Left colon (tissue), 2 donors: ENCODE data around the gene SAMD14. TPM values are rescaled to one million over a fixed set of nuclear protein-coding genes. Genes with fewer than 3 reads are reported as not detected.

Source experiments
- total RNA-seq, 2 donors: library from RNA; stranded (reverse); fragmentation: NEBNext Ultra II Directional; extraction: Animal tissue kit (Norgen Biotek cat#: 25700); gene quantifications; one replicate each; pipeline ENCODE4 v1.2.1, GENCODE V29; 2021
- donor health status: DM: no; HTN: no; CAD: no.
- donor health status: DM: yes; HTN: yes; CAD: no.

Gene SAMD14
- total RNA-seq, 2 donors from 2014 or later: 0.70 to 0.92 TPM

Other genes with a start within 250 kb of the SAMD14 start
- gene DLX4, start 161.0 kb downstream of the SAMD14 start, total RNA-seq: under 1 TPM in 1 of 2 donors, not detected in 1; 0.20 TPM
- not detected for gene DLX3, start 134.9 kb downstream of the SAMD14 start, total RNA-seq
- gene ITGA3, start 74.0 kb downstream of the SAMD14 start, total RNA-seq: 100 to 1,000 TPM; 130 to 170 TPM
- 10 to 100 TPM; 59.5 to 71.4 TPM for gene PDK2, start 34.8 kb downstream of the SAMD14 start, total RNA-seq
- 10 to 100 TPM; 30.6 to 34.3 TPM for gene PPP1R9B, start 20.5 kb upstream of the SAMD14 start, total RNA-seq
- 1 to 10 TPM in 1 of 2 donors, under 1 TPM in 1; 0.31 to 4.7 TPM for gene SGCA, start 35.8 kb upstream of the SAMD14 start, total RNA-seq
- gene COL1A1, start 71.5 kb upstream of the SAMD14 start, total RNA-seq: 10 to 100 TPM; 33.5 to 91.9 TPM
- 1 to 10 TPM; 3.4 to 9.4 TPM for gene TMEM92, start 144.3 kb upstream of the SAMD14 start, total RNA-seq
- gene XYLT2, start 216.0 kb upstream of the SAMD14 start, total RNA-seq: 10 to 100 TPM; 18.1 to 20.2 TPM
- gene MRPL27, start 243.0 kb upstream of the SAMD14 start, total RNA-seq: 10 to 100 TPM; 73.4 to 85.4 TPM
- 1 to 10 TPM in 1 of 2 donors, under 1 TPM in 1; 0.61 to 1.9 TPM for gene EME1, start 243.1 kb upstream of the SAMD14 start, total RNA-seq